K562 (cell line): ENCODE measurements around the gene ZFR2. TPM values are rescaled to one million over a fixed set of nuclear protein-coding genes. Genes with fewer than 3 reads are reported as not detected.
A peak's percentile ranks its signal among the peaks of the same experiment; 100 is the strongest.

Experiments
- ATAC-seq: fragments of 200-7000 bp; cut with Tn5 transposase; 3 replicates; pipeline ENCODE4 v1.9.1; 2020; ENCODE audit warnings: moderate library complexity
- BruUV-seq: library from RNA; stranded (reverse); fragments of 400-500 nt; replicated peaks from 2 replicates; lab custom pipeline; 2021; lab: Mats Ljungman, UMichigan
- CTCF ChIA-PET: fragments of 300-600 bp; formaldehyde crosslinking; extraction: SDS; loops from one replicate; lab custom pipeline; 2021; ENCODE audit warnings: low intra/inter-chr PET ratio; lab: Yijun Ruan, JAX
- POLR2A ChIA-PET: fragments of 300-600, 350-650 bp; sonication (Branson Sonifier 250); formaldehyde crosslinking; extraction: SDS; loops from one replicate; lab custom pipeline; 2021; ENCODE audit warnings: antibody characterized with exemption, inconsistent platforms; lab: Yijun Ruan, JAX
- DNase-seq, 4 experiments: peaks; one replicate each; pipeline versions ENCODE4 v3.0.0 to v3.0.0-alpha.2; 2011 to 2018; ENCODE audit warnings: low spot score in 3 of 4, mixed read lengths in 3 of 4; ENCODE audit errors: extremely low read depth in 1 of 4
- FAIRE-seq: peaks from 2 replicates; lab custom pipeline; 2011; peaks lifted over from hg19 to GRCh38; lab: Jason Lieb, UNC
- H2AFZ ChIP-seq: 2 replicates; pipeline ENCODE4 v1.6.0; 2011; ENCODE audit warnings: low read depth, low read length, control low read depth, inconsistent platforms
- H3K27ac ChIP-seq: fragments of 200-600 bp; 3 replicates; pipeline ENCODE4 v1.8.0; 2011; ENCODE audit warnings: low read depth, mild to moderate bottlenecking, control low read depth, inconsistent platforms, low read length, moderate library complexity, mixed read lengths; ENCODE audit errors: extremely low read depth
- H3K27me3 ChIP-seq, 2 experiments: fragments of 300-600 bp in 1 of 2; 2 replicates in 1 of 2; 3 replicates in 1 of 2; pipeline versions ENCODE4 v1.6.0 to v1.8.0; 2011; ENCODE audit warnings: inconsistent platforms in 2 of 2, low read length in 2 of 2, mild to moderate bottlenecking in 1 of 2, mixed read lengths in 1 of 2, moderate library complexity in 1 of 2; ENCODE audit not compliant: control insufficient read depth in 2 of 2, insufficient read depth in 2 of 2
- H3K36me3 ChIP-seq: fragments of 300-600 bp; 3 replicates; pipeline ENCODE4 v1.8.0; 2011; ENCODE audit warnings: mild to moderate bottlenecking, low read length, inconsistent platforms; ENCODE audit not compliant: control insufficient read depth, insufficient read depth
- H3K4me1 ChIP-seq, 2 experiments: fragments of 200-600 bp in 1 of 2; replicated peaks in 1 of 2; 2 replicates in 1 of 2; 3 replicates in 1 of 2; pipeline versions ENCODE4 v1.5.1 to v1.8.0; 2011; ENCODE audit warnings: inconsistent platforms in 2 of 2, low read length in 2 of 2, mild to moderate bottlenecking in 1 of 2, mixed read lengths in 1 of 2, moderate library complexity in 1 of 2; ENCODE audit not compliant: control insufficient read depth in 2 of 2, insufficient read depth in 2 of 2
- H3K4me2 ChIP-seq: 2 replicates; pipeline ENCODE4 v1.6.1; 2011; ENCODE audit warnings: low read length, control low read depth, inconsistent platforms, mixed read lengths; ENCODE audit not compliant: insufficient read depth
- H3K4me3 ChIP-seq: fragments of 200-600 bp; sonication (generic), shearing (Covaris generic); 2 replicates; pipeline ENCODE4 v1.5.1; 2016; ENCODE audit warnings: control low read depth, inconsistent platforms
- H3K79me2 ChIP-seq: fragments of 200-600 bp; 3 replicates; pipeline ENCODE4 v1.8.0; 2011; ENCODE audit warnings: low read length, inconsistent platforms; ENCODE audit not compliant: control insufficient read depth, insufficient read depth
- H3K9ac ChIP-seq, 2 experiments: 2 replicates each; pipeline versions ENCODE4 v1.6.0 to v1.6.1; 2011; ENCODE audit warnings: low read depth in 2 of 2, low read length in 2 of 2, control low read depth in 1 of 2, inconsistent platforms in 1 of 2, mild to moderate bottlenecking in 1 of 2, mixed read lengths in 1 of 2; ENCODE audit not compliant: insufficient read depth in 1 of 2
- H3K9me1 ChIP-seq: one replicate; pipeline ENCODE4 v1.6.0; 2011; ENCODE audit warnings: inconsistent platforms, mild to moderate bottlenecking, low read length, moderate library complexity; ENCODE audit not compliant: control insufficient read depth, insufficient read depth
- H3K9me3 ChIP-seq: replicated peaks from 2 replicates; pipeline ENCODE4 v1.5.1; 2011; ENCODE audit warnings: low read depth, low read length, inconsistent platforms; ENCODE audit not compliant: control insufficient read depth, insufficient read depth
- H4K20me1 ChIP-seq: replicated peaks from 2 replicates; pipeline ENCODE4 v1.6.1; 2011; ENCODE audit warnings: low read length, inconsistent platforms, mixed read lengths; ENCODE audit not compliant: control insufficient read depth, insufficient read depth
- E4F1 ChIP-seq: fragments of 250-450 bp; sonication (Bioruptor Pico); IDR thresholded peaks from 2 replicates; pipeline ENCODE4 v1.5.0; 2021; ENCODE audit warnings: mild to moderate bottlenecking, borderline replicate concordance
- GATAD2B ChIP-seq: fragments of 450-650 bp; IDR thresholded peaks from 2 replicates; pipeline ENCODE4 v1.6.1; 2017; ENCODE audit warnings: mild to moderate bottlenecking, borderline replicate concordance
- NCOA4 ChIP-seq: fragments of 450-650 bp; IDR thresholded peaks from 2 replicates; pipeline ENCODE4 v1.6.1; 2018; ENCODE audit warnings: mild to moderate bottlenecking; ENCODE audit not compliant: partially characterized antibody
- PRMT5 ChIP-seq: sonication (generic); formaldehyde crosslinking; IDR thresholded peaks from 2 replicates; pipeline ENCODE4 v1.5.0; 2020; ENCODE audit warnings: missing genetic modification reagents
- RFX7 ChIP-seq: fragments of 250-450 bp; sonication (Bioruptor Pico); IDR thresholded peaks from 2 replicates; pipeline ENCODE4 v1.5.1; 2021; ENCODE audit warnings: mild to moderate bottlenecking
- TBL1XR1 ChIP-seq, 2 experiments: IDR thresholded peaks; 2 replicates each; pipeline ENCODE4 v1.6.1; 2012; ENCODE audit warnings: improper control_type of control experiment in 2 of 2, low read length in 2 of 2, mild to moderate bottlenecking in 1 of 2
- ZFP91 ChIP-seq: sonication (generic); formaldehyde crosslinking; IDR thresholded peaks from 2 replicates; pipeline ENCODE4 v1.8.0; 2022; ENCODE audit warnings: mild to moderate bottlenecking, missing genetic modification reagents
- ZHX1 ChIP-seq: fragments of 150-350 bp; conservative IDR thresholded peaks from 2 replicates; pipeline ENCODE4 v1.6.1; 2014; ENCODE audit warnings: low read length
- ZNF121 ChIP-seq: sonication (generic); formaldehyde crosslinking; conservative IDR thresholded peaks from 2 replicates; pipeline ENCODE4 v1.8.0; 2022; ENCODE audit warnings: missing genetic modification reagents
- ZNF449 ChIP-seq: fragments of 250-450 bp; sonication (Bioruptor Pico); IDR thresholded peaks from 2 replicates; pipeline ENCODE4 v1.8.0; 2022; ENCODE audit warnings: moderate library complexity, mild to moderate bottlenecking, inconsistent platforms
- ZNF717 ChIP-seq: fragments of 250-450 bp; sonication (Bioruptor Pico); IDR thresholded peaks from 2 replicates; pipeline ENCODE4 v1.5.0; 2021
- WGBS: fragments of 100-300 bp; shearing (Covaris generic); methylation state at CpG from one replicate; pipeline ENCODE4 v1.1.6; 2016; ENCODE audit warnings: low coverage, mixed read lengths; ENCODE audit not compliant: insufficient coverage; ENCODE audit errors: missing lambda C conversion rate; 5-methylcytosine and 5-hydroxymethylcytosine counted together
- in situ Hi-C: fragments of 300-500 bp; cut with MboI; formaldehyde crosslinking; loops from 4 replicates; pipeline ENCODE4 v1.15.0; 2018; ENCODE audit warnings: inconsistent platforms, mixed read lengths
- intact Hi-C: fragments of 100-400 bp; cut with micrococcal nuclease; formaldehyde crosslinking; loops from 2 replicates; pipeline ENCODE4 v1.14.2; 2022
- polyA plus RNA-seq, 8 experiments: library from polyadenylated mRNA; depleted of rRNA in 4 of 8; stranded (reverse) in 5 of 8; unstranded in 3 of 8; fragments of >200 nt; fragmentation: Nextera tagmentation in 2 of 8; fragmentation: Illumina TruSeq in 1 of 8; extraction: Ambion mirVana in 2 of 8; extraction: Trizol in 1 of 8; gene quantifications; 2 replicates each; pipeline versions ENCODE4 v1.2.1 to v1.2.3, GENCODE V29; 2011 to 2014; ENCODE audit warnings: inconsistent platforms in 1 of 8, missing spikeins in 1 of 8
- total RNA-seq, 7 experiments: library from RNA; depleted of rRNA in 6 of 7; stranded (reverse); fragments of >200 nt in 6 of 7; fragmentation: Illumina TruSeq in 2 of 7; extraction: Trizol in 2 of 7; gene quantifications; 2 replicates each; pipeline versions ENCODE4 v1.2.1 to v1.2.3, GENCODE V29; 2011 to 2021; ENCODE audit warnings: low replicate concordance in 1 of 7

The ZFR2 gene
- total and polyA plus RNA-seq, 9 of the 15 experiments (the other 6 are each of a cell fraction or from before 2014, with no cell fraction given): 0.03 to 0.59 (median 0.07) TPM; not detected in 6

GRCh38 chr19:3834349-3835054 lies 34.3 kb downstream of the ZFR2 start:
- DNase-seq: no peak
- peaks cover 11 to 37% of the 10 kb centered on the region in 2 experiments; a peak in 4 of 5 replicates for H3K27me3 ChIP-seq
- peaks cover 12% of the 10 kb centered on the region for H3K9me3 ChIP-seq
- intact Hi-C loops: no loop called here
- no peaks in the 10 kb centered on the region for H3K36me3 ChIP-seq
- ATAC-seq: no peak
- BruUV-seq: no TSS peak
- no peak overlapping the region for H2AFZ ChIP-seq
- CTCF ChIA-PET: no interaction called here
- H3K4me3 ChIP-seq: no peak overlapping the region
- no peaks in the 10 kb centered on the region for H3K79me2 ChIP-seq
- POLR2A ChIA-PET: interaction anchor here (0.7 kb wide), 1 partner anchor 72 kb away, joined by 4 read pairs; the partner anchor contains the start of gene MRPL54
- in situ Hi-C loops: no loop called here
- H3K9me1 ChIP-seq: no peaks in the 10 kb centered on the region
- no peak overlapping the region for H3K27ac ChIP-seq
- peaks cover 0 to 29% of the 10 kb centered on the region in 2 experiments; a peak in 3 of 5 replicates for H3K4me1 ChIP-seq
- peak overlapping the region in 1 of 2 experiments; percentile 71; a peak in 2 of 4 replicates for H3K9ac ChIP-seq
- H4K20me1 ChIP-seq: no peaks in the 10 kb centered on the region
- 44% methylated on average over 25 of the region's 35 CpGs for WGBS
- FAIRE-seq: no peak
- H3K4me2 ChIP-seq: no peak overlapping the region
- no peak for TF ChIP-seq GATAD2B
- TF ChIP-seq RFX7: no peak
- no peak for TF ChIP-seq ZFP91 (CRISPR knock-in tag)
- no peak for TF ChIP-seq ZNF121 (CRISPR knock-in tag)
- TF ChIP-seq PRMT5 (CRISPR knock-in tag): no peak
- TF ChIP-seq TBL1XR1 (IDR thresholded peaks at IDR 0.05; ENCODE audit: low read length in 2 of 2): no peak
- TF ChIP-seq ZNF449 (CRISPR knock-in tag): no peak
- TF ChIP-seq E4F1 (CRISPR knock-in tag): no peak
- no peak for TF ChIP-seq ZHX1
- no peak for TF ChIP-seq ZNF717
- TF ChIP-seq NCOA4: no peak
